ENCODE measurements around the gene HPGDS.

DNA sequence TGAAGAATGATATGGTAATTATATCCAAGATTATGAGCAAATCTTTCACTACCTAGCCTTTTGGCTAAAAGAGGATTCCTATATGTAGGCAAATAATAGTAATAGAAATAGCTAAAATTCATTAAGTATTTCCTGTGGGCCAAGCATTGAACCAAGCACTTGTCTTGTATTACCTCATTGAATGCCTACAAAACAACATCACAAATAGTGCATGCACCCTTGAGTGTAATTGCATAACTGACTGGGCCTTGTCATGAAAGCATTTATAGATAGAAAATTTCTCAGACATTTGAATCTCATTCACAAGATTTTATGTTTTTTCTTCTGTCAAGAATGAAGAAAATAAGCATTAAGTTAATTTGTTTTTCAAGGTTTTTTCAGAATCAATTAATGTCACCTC lies 3.9 kb upstream of the HPGDS start:
- TF ChIP-seq, protein P1, sequence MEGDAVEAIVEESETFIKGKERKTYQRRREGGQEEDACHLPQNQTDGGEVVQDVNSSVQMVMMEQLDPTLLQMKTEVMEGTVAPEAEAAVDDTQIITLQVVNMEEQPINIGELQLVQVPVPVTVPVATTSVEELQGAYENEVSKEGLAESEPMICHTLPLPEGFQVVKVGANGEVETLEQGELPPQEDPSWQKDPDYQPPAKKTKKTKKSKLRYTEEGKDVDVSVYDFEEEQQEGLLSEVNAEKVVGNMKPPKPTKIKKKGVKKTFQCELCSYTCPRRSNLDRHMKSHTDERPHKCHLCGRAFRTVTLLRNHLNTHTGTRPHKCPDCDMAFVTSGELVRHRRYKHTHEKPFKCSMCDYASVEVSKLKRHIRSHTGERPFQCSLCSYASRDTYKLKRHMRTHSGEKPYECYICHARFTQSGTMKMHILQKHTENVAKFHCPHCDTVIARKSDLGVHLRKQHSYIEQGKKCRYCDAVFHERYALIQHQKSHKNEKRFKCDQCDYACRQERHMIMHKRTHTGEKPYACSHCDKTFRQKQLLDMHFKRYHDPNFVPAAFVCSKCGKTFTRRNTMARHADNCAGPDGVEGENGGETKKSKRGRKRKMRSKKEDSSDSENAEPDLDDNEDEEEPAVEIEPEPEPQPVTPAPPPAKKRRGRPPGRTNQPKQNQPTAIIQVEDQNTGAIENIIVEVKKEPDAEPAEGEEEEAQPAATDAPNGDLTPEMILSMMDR (IDR thresholded peaks at IDR 0.05), result no peak
- no peak for TF ChIP-seq POLR2A (IDR thresholded peaks at IDR 0.05)
